NCI-H524 (cell line): ENCODE results near the gene C1orf159.

Experiments
- DNase-seq, 2 experiments: peaks; one replicate each; lab custom pipeline; 2025; lab: John Stamatoyannopoulos, UW

The C1orf159 gene

GRCh38 chr1:1132042-1132950 lies 16.4 kb upstream of the C1orf159 start:
- DNase-seq = no peak

- no peak for DNase-seq
Observed at GRCh38 chr1:1130206-1131120, 14.6 kb upstream of the C1orf159 start.

- DNase-seq = no peak
Observed at GRCh38 chr1:1129381-1129821, 13.5 kb upstream of the C1orf159 start.

GRCh38 chr1:1128454-1129139 lies 12.7 kb upstream of the C1orf159 start:
- DNase-seq = no peak

- DNase-seq = no peak
Observed at GRCh38 chr1:1127551-1128451, 11.9 kb upstream of the C1orf159 start.

- no peak for DNase-seq
Observed at GRCh38 chr1:1125945-1126344, 10.1 kb upstream of the C1orf159 start.

GRCh38 chr1:1124786-1125642 lies 9.1 kb upstream of the C1orf159 start:
- no peak for DNase-seq

GRCh38 chr1:1124508-1124785 lies 8.6 kb upstream of the C1orf159 start:
- no peak for DNase-seq

- DNase-seq = no peak
Observed at GRCh38 chr1:1123581-1124507, 8.0 kb upstream of the C1orf159 start.

GRCh38 chr1:1122981-1123480 lies 7.1 kb upstream of the C1orf159 start:
- DNase-seq = no peak

- peak; percentile 13 to 63 for DNase-seq
Observed at GRCh38 chr1:1122078-1122811, 6.4 kb upstream of the C1orf159 start.

GRCh38 chr1:1121611-1122077 lies 5.8 kb upstream of the C1orf159 start:
- no peak for DNase-seq

GRCh38 chr1:1120866-1121591 lies 5.1 kb upstream of the C1orf159 start:
- peak; percentile 59 to 70 for DNase-seq

- DNase-seq = no peak
Observed at GRCh38 chr1:1120096-1120495, 4.2 kb upstream of the C1orf159 start.

- DNase-seq = peak; percentile 68 to 81
Observed at GRCh38 chr1:1119272-1119890, 3.5 kb upstream of the C1orf159 start.

GRCh38 chr1:1118876-1119220 lies 3.0 kb upstream of the C1orf159 start:
- DNase-seq = no peak
